SK-N-SH (cell line): ENCODE results near the gene NKD1. TPM values are rescaled to one million over a fixed set of nuclear protein-coding genes. Genes with fewer than 3 reads are reported as not detected.
A peak's percentile ranks its signal among the peaks of the same experiment; 100 is the strongest.

Experiments
- CTCF ChIA-PET: fragments of 300-600, 350-600 bp; formaldehyde crosslinking; extraction: SDS; loops from one replicate; lab custom pipeline; 2021; lab: Yijun Ruan, JAX
- POLR2A ChIA-PET: fragments of 350-600 bp; sonication (Branson Sonifier 250); formaldehyde crosslinking; extraction: SDS; loops from one replicate; lab custom pipeline; 2020; ENCODE audit warnings: antibody characterized with exemption, inconsistent platforms; lab: Yijun Ruan, JAX
- DNase-seq: peaks from one replicate; pipeline ENCODE4 v3.0.0; 2012
- H2AFZ ChIP-seq: fragments of 200-600 bp; sonication (generic); 2 replicates; pipeline ENCODE4 v1.8.1; 2016; ENCODE audit warnings: antibody characterized with exemption, mild to moderate bottlenecking, low read depth
- H3F3A ChIP-seq: fragments of 200-600 bp; sonication (generic); replicated peaks from 2 replicates; pipeline ENCODE3; 2016; ENCODE audit warnings: antibody characterized with exemption, mild to moderate bottlenecking; ENCODE audit not compliant: insufficient read depth
- H3K27ac ChIP-seq, 2 experiments: fragments of 200-500 bp in 1 of 2; fragments of 200-600 bp in 1 of 2; sonication (Bioruptor generic) in 1 of 2; sonication (generic), shearing (Covaris generic) in 1 of 2; 2 replicates each; pipeline versions ENCODE4 v1.5.1 to v1.6.1; 2014 to 2016; ENCODE audit warnings: low read depth in 2 of 2, inconsistent platforms in 1 of 2, low read length in 1 of 2, mild to moderate bottlenecking in 1 of 2, mixed read lengths in 1 of 2
- H3K27me3 ChIP-seq: fragments of 200-600 bp; sonication (generic), shearing (Covaris generic); 2 replicates; pipeline ENCODE4 v1.6.1; 2016; ENCODE audit warnings: mixed run types; ENCODE audit not compliant: insufficient read depth
- H3K36me3 ChIP-seq, 2 experiments: fragments of 200-500 bp in 1 of 2; fragments of 200-600 bp in 1 of 2; sonication (Bioruptor generic) in 1 of 2; sonication (generic) in 1 of 2; replicated peaks in 1 of 2; 2 replicates each; pipeline versions ENCODE3 to v1.5.1; 2014 to 2016; ENCODE audit warnings: low read length in 1 of 2, mild to moderate bottlenecking in 1 of 2; ENCODE audit not compliant: insufficient read depth in 2 of 2, control insufficient read depth in 1 of 2
- H3K4me1 ChIP-seq, 2 experiments: fragments of 200-500 bp in 1 of 2; fragments of 200-600 bp in 1 of 2; sonication (Bioruptor generic) in 1 of 2; sonication (generic), shearing (Covaris generic) in 1 of 2; 2 replicates each; pipeline versions ENCODE4 v1.5.1 to v1.6.1; 2014 to 2016; ENCODE audit warnings: low read depth in 1 of 2, low read length in 1 of 2, mixed run types in 1 of 2; ENCODE audit not compliant: insufficient read depth in 2 of 2, control insufficient read depth in 1 of 2
- H3K4me2 ChIP-seq: fragments of 200-600 bp; sonication (generic), shearing (Covaris generic); 2 replicates; pipeline ENCODE4 v1.6.1; 2017; ENCODE audit warnings: mixed run types
- H3K4me3 ChIP-seq, 2 experiments: fragments of 200-500 bp in 1 of 2; fragments of 200-600 bp in 1 of 2; sonication (Bioruptor generic) in 1 of 2; sonication (generic), shearing (Covaris generic) in 1 of 2; 2 replicates each; pipeline versions ENCODE4 v1.5.1 to v1.8.1; 2014 to 2016; ENCODE audit warnings: low read depth in 2 of 2, inconsistent platforms in 1 of 2, low read length in 1 of 2, mild to moderate bottlenecking in 1 of 2, mixed read lengths in 1 of 2, moderate library complexity in 1 of 2
- H3K79me2 ChIP-seq: fragments of 200-600 bp; sonication (generic); 2 replicates; pipeline ENCODE4 v1.8.1; 2017; ENCODE audit warnings: mild to moderate bottlenecking; ENCODE audit not compliant: insufficient read depth
- H3K9ac ChIP-seq: fragments of 200-600 bp; sonication (generic); 2 replicates; pipeline ENCODE4 v1.6.1; 2017; ENCODE audit warnings: mixed run types
- H3K9me2 ChIP-seq: fragments of 200-600 bp; sonication (generic); 2 replicates; pipeline ENCODE4 v1.6.1; 2017; ENCODE audit warnings: mixed run types
- H3K9me3 ChIP-seq: fragments of 200-600 bp; sonication (generic); 2 replicates; pipeline ENCODE4 v1.6.1; 2017; ENCODE audit warnings: mixed run types, mild to moderate bottlenecking, moderate library complexity
- H4K20me1 ChIP-seq: fragments of 200-600 bp; sonication (generic); 2 replicates; pipeline ENCODE4 v1.6.1; 2017; ENCODE audit warnings: mild to moderate bottlenecking, mixed run types; ENCODE audit not compliant: insufficient read depth
- CHD2 ChIP-seq: fragments of 150-350 bp; IDR thresholded peaks from 2 replicates; pipeline ENCODE4 v1.6.1; 2018; ENCODE audit warnings: low read length; ENCODE audit not compliant: partially characterized antibody
- CTCF ChIP-seq: fragments of 200-600 bp; sonication (generic); IDR thresholded peaks from 2 replicates; pipeline ENCODE4 v1.6.1; 2017; ENCODE audit warnings: antibody characterized with exemption, mild to moderate bottlenecking, moderate library complexity
- EP300 ChIP-seq, 2 experiments: IDR thresholded peaks; 2 replicates each; pipeline versions ENCODE4 v1.4.0 to v1.6.1; 2012; ENCODE audit warnings: borderline replicate concordance in 1 of 2, low read depth in 1 of 2, low read length in 1 of 2
- EZH2phosphoT487 ChIP-seq: fragments of 200-600 bp; sonication (generic); IDR thresholded peaks from 2 replicates; pipeline ENCODE4 v1.6.1; 2017; ENCODE audit warnings: low read depth, mixed run types, mild to moderate bottlenecking, antibody characterized with exemption, moderate library complexity, borderline replicate concordance
- FOXM1 ChIP-seq: IDR thresholded peaks from 2 replicates; pipeline ENCODE4 v1.4.0; 2012; ENCODE audit warnings: low read depth, mild to moderate bottlenecking
- GABPA ChIP-seq: IDR thresholded peaks from 2 replicates; pipeline ENCODE4 v1.4.0; 2012; ENCODE audit warnings: low read depth, mild to moderate bottlenecking
- MAX ChIP-seq: IDR thresholded peaks from 2 replicates; pipeline ENCODE4 v1.4.0; 2012; ENCODE audit warnings: low read depth
- MXI1 ChIP-seq: IDR thresholded peaks from 2 replicates; pipeline ENCODE4 v1.6.1; 2012; ENCODE audit warnings: mild to moderate bottlenecking, low read depth, low read length, improper control_type of control experiment
- NFIC ChIP-seq: IDR thresholded peaks from 2 replicates; pipeline ENCODE4 v1.4.0; 2012; ENCODE audit warnings: borderline replicate concordance
- NRF1 ChIP-seq: IDR thresholded peaks from 2 replicates; pipeline ENCODE4 v1.6.1; 2012; ENCODE audit warnings: low read depth, mild to moderate bottlenecking, low read length
- PBX3 ChIP-seq: IDR thresholded peaks from 2 replicates; pipeline ENCODE4; 2012
- RAD21 ChIP-seq: IDR thresholded peaks from 2 replicates; pipeline ENCODE4 v1.6.1; 2012; ENCODE audit warnings: mild to moderate bottlenecking, low read length
- RCOR1 ChIP-seq: fragments of 150-350 bp; IDR thresholded peaks from 2 replicates; pipeline ENCODE4 v1.6.1; 2017; ENCODE audit warnings: antibody characterized with exemption, low read length
- REST ChIP-seq: IDR thresholded peaks from 2 replicates; pipeline ENCODE4 v1.6.1; 2012; ENCODE audit warnings: mild to moderate bottlenecking, low read depth, low read length, moderate library complexity
- SMC3 ChIP-seq: IDR thresholded peaks from 2 replicates; pipeline ENCODE4 v1.6.1; 2012; ENCODE audit warnings: low read depth, low read length, improper control_type of control experiment
- TCF12 ChIP-seq: IDR thresholded peaks from 2 replicates; pipeline ENCODE4 v1.4.0; 2012
- USF1 ChIP-seq: IDR thresholded peaks from 2 replicates; pipeline ENCODE4 v1.4.0; 2012; ENCODE audit warnings: low read depth, borderline replicate concordance
- USF2 ChIP-seq: fragments of 150-350 bp; IDR thresholded peaks from 2 replicates; pipeline ENCODE4 v1.6.1; 2017; ENCODE audit warnings: antibody characterized with exemption, low read length, low read depth, borderline replicate concordance
- YY1 ChIP-seq: IDR thresholded peaks from 2 replicates; pipeline ENCODE4 v1.4.0; 2012; ENCODE audit warnings: low read depth, mild to moderate bottlenecking
- WGBS: methylation state at CpG from one replicate; pipeline ENCODE4 v1.1.6; 2017; ENCODE audit warnings: low lambda C conversion rate; 5-methylcytosine and 5-hydroxymethylcytosine counted together
- polyA plus RNA-seq, 3 experiments: library from polyadenylated mRNA; depleted of rRNA; stranded (reverse); fragments of >200 nt; gene quantifications; 2 replicates each; pipeline ENCODE4 v1.2.3, GENCODE V29; 2012

NKD1 gene
- polyA plus RNA-seq, 1 of the 3 experiments (the other 2 are of a cell fraction) = 0.02 TPM

GRCh38 chr16:50601341-50601740 is 53.1 kb downstream of the NKD1 start:
- Histone ChIP-seq H3K9ac (no peak overlapping the region), H3K27me3 (no peaks in the 10 kb centered on the region), H3K9me2 (no peaks in the 10 kb centered on the region), H3K4me2 (no peak overlapping the region), H3F3A (no peaks in the 10 kb centered on the region), H3K36me3 (no peaks in the 10 kb centered on the region), H3K79me2 (no peaks in the 10 kb centered on the region), H3K9me3 (no peaks in the 10 kb centered on the region), H2AFZ (no peak overlapping the region), H4K20me1 (no peaks in the 10 kb centered on the region), H3K4me3 (no peak overlapping the region), H3K27ac (no peak overlapping the region; a peak in 1 of 4 replicates), H3K4me1 (peaks cover 0 to 34% of the 10 kb centered on the region in 2 experiments; a peak in 1 of 4 replicates)
- no peak for TF ChIP-seq REST
- TF ChIP-seq MXI1 = no peak
- TF ChIP-seq EZH2phosphoT487 = no peak
- TF ChIP-seq NRF1 = no peak
- TF ChIP-seq PBX3 = no peak
- no peak for TF ChIP-seq YY1
- no peak for TF ChIP-seq NFIC
- no peak for TF ChIP-seq RAD21
- no peak for DNase-seq
- CTCF ChIA-PET = interaction anchor here (1.7 to 1.8 kb wide), 2 partner anchors 9 kb away, joined by 3 to 10 read pairs; no protein-coding TSS in a partner anchor
- 91% methylated on average over 4 of the region's 12 CpGs for WGBS
- POLR2A ChIA-PET = interaction anchor here (0.6 kb wide), 1 partner anchor 32 kb away, joined by 3 read pairs; no protein-coding TSS in a partner anchor

- H3K36me3 ChIP-seq = no peaks in the 10 kb centered on the region
- H3K9me2 ChIP-seq = no peaks in the 10 kb centered on the region
- no peaks in the 10 kb centered on the region for H3K9me3 ChIP-seq
- H3K4me1 ChIP-seq = peaks cover 0 to 34% of the 10 kb centered on the region in 2 experiments; a peak in 1 of 4 replicates
- H3K27me3 ChIP-seq = no peaks in the 10 kb centered on the region
- POLR2A ChIA-PET = no interaction called here
- no peaks in the 10 kb centered on the region for H4K20me1 ChIP-seq
- H3K79me2 ChIP-seq = no peaks in the 10 kb centered on the region
- H3F3A ChIP-seq = no peaks in the 10 kb centered on the region
- H3K4me2 ChIP-seq = no peak overlapping the region
- no peak overlapping the region for H3K4me3 ChIP-seq
- WGBS = 45% methylated on average over 5 of the region's 5 CpGs
- DNase-seq = peak; percentile 50
- H3K27ac ChIP-seq = no peak overlapping the region; a peak in 1 of 4 replicates
- no peak overlapping the region for H2AFZ ChIP-seq
- CTCF ChIA-PET = interaction anchor here (0.5 to 1.4 kb wide), 3 partner anchors 12 to 60 kb away, joined by 3 read pairs; no protein-coding TSS in a partner anchor
- no peak overlapping the region for H3K9ac ChIP-seq
- TF ChIP-seq RAD21 (no peak), SMC3 (no peak), USF2 (no peak), YY1 (no peak), GABPA (no peak), EZH2phosphoT487 (no peak), CTCF (no peak), USF1 (no peak), MAX (no peak), CHD2 (no peak), RCOR1 (no peak), EP300 (IDR thresholded peaks at IDR 0.05; ENCODE audit: borderline replicate concordance in 1 of 2, low read depth in 1 of 2, low read length in 1 of 2) (no peak), FOXM1 (no peak), TCF12 (no peak)
These were observed 53.9 kb downstream of the NKD1 start for GRCh38 chr16:50602126-50602525.
